Right atrium auricular region (tissue), 2 donors: ENCODE results near the gene GLT1D1. TPM values are rescaled to one million over a fixed set of nuclear protein-coding genes. Genes with fewer than 3 reads are reported as not detected.
A peak's percentile ranks its signal among the peaks of the same experiment; 100 is the strongest.
"Not testable (repeated sequence)": the region's sequence is repeated elsewhere in the genome, so short reads cannot be mapped to it uniquely, and the experiment has no call there.

Source experiments
- DNase-seq: peaks from one replicate; pipeline ENCODE4 v3.0.0-alpha.2; 2019; ENCODE audit warnings: low spot score
- H3K27ac ChIP-seq, 2 donors: fragments of 200-600 bp; sonication (generic); 1 replicate in 1 of 2; 2 replicates in 1 of 2; pipeline ENCODE4 v1.5.1; 2016 to 2019
- H3K27me3 ChIP-seq, 2 donors: fragments of 200-600 bp; sonication (generic); one replicate each; pipeline versions ENCODE4 v1.5.1 to v1.6.0; 2017 to 2019
- H3K36me3 ChIP-seq: fragments of 200-600 bp; sonication (generic); one replicate; pipeline ENCODE4 v1.5.1; 2016
- H3K4me1 ChIP-seq, 2 donors: fragments of 200-600 bp; sonication (generic); one replicate each; pipeline versions ENCODE4 v1.5.1 to v1.6.0; 2017 to 2019
- H3K4me3 ChIP-seq, 2 donors: fragments of 200-600 bp; sonication (generic); 1 replicate in 1 of 2; 2 replicates in 1 of 2; pipeline ENCODE4 v1.5.1; 2017 to 2019; ENCODE audit warnings: mild to moderate bottlenecking in 1 of 2, moderate library complexity in 1 of 2
- H3K9me3 ChIP-seq, 2 donors: fragments of 200-600 bp; sonication (generic); one replicate each; pipeline ENCODE4 v1.5.1; 2019
- total RNA-seq, 2 donors: library from RNA; depleted of rRNA; stranded (reverse); fragments of >200 nt; gene quantifications; one replicate each; pipeline ENCODE4 v1.1.0, GENCODE V29; 2016
- TF ChIP-seq, protein P1 (sequence below), 2 donors: fragments of 200-600 bp; sonication (generic); IDR thresholded peaks; one replicate each; pipeline ENCODE4 v1.5.1; 2019; ENCODE audit warnings: antibody characterized with exemption in 2 of 2

Gene GLT1D1
- total RNA-seq, 2 donors from 2014 or later, result 0.20 TPM; not detected in 1

DNA sequence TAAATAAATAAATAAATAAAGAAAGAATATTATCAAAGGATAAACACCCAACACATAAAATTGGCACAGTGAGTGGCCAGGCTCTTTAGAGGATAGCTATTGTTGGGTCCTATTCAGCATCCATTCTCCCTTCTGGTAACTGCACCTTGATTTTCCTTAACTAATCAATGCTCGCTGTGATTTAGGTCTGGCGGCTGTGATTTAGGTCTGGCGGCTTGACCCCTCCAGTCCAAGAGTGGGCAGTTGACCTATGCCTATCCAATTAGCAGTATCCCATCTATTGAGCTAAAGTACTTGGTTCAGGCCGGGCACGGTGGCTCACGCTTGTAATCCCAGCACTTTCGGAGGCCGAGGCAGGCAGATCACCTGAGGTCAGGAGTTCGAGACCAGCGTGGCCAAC is 19.9 kb upstream of the GLT1D1 start:
- H3K4me1 ChIP-seq, result no peaks in the 10 kb centered on the region
- TF ChIP-seq, protein P1, sequence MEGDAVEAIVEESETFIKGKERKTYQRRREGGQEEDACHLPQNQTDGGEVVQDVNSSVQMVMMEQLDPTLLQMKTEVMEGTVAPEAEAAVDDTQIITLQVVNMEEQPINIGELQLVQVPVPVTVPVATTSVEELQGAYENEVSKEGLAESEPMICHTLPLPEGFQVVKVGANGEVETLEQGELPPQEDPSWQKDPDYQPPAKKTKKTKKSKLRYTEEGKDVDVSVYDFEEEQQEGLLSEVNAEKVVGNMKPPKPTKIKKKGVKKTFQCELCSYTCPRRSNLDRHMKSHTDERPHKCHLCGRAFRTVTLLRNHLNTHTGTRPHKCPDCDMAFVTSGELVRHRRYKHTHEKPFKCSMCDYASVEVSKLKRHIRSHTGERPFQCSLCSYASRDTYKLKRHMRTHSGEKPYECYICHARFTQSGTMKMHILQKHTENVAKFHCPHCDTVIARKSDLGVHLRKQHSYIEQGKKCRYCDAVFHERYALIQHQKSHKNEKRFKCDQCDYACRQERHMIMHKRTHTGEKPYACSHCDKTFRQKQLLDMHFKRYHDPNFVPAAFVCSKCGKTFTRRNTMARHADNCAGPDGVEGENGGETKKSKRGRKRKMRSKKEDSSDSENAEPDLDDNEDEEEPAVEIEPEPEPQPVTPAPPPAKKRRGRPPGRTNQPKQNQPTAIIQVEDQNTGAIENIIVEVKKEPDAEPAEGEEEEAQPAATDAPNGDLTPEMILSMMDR (IDR thresholded peaks at IDR 0.05), result no peak
- no peaks in the 10 kb centered on the region for H3K9me3 ChIP-seq
- H3K4me3 ChIP-seq, result no peak overlapping the region
- no peaks in the 10 kb centered on the region for H3K27me3 ChIP-seq
- no peak overlapping the region for H3K27ac ChIP-seq
- no peak for DNase-seq
- no peaks in the 10 kb centered on the region for H3K36me3 ChIP-seq

DNA sequence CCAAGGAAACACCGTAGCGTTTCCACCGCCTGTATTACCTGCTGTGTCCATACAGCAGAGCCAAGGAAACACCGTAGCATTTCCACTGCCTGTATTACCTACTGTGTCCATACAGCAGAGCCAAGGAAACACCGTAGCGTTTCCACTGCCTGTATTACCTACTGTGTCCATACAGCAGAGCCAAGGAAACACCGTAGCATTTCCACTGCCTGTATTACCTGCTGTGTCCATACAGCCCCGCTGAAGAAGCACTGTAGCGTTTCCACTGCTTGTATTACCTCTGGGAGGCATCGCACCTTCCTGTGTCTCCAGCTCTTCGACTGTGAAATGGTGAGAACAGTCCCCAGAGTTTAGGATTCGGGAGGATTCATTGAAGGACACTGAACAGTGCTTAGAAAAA is 13.4 kb upstream of the GLT1D1 start:
- not testable (repeated sequence) for H3K27me3 ChIP-seq, H3K4me3 ChIP-seq, H3K9me3 ChIP-seq, DNase-seq, H3K27ac ChIP-seq, H3K4me1 ChIP-seq, H3K36me3 ChIP-seq

DNA sequence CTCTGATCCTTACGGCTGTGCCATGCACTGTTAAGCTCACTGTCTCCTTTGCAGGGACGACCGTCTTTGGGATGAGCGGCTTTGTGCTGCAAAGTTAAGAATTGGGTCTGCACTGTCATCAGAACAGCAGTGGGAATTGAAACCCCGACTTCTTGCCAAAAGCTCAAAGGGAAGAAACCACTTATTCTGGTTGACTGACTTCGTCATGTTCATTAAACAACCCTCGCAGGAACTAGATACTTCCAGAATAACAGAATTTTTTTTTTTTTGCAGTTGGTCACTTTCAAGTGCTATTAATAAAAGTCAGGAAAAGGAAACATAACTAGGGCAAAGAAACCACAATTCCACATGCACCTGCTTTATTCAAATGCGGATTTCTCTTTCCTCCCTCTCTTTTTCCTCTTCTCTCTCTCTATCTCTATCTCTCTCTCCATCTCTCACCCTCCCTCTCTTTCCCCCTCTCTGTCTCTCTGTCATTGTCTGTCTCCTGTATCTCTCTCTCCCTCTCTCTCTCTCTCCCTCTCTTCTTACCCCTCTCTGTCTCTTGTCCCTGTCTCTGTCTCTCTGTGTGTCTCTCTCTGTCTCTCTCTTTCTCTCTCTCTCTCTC is 12.3 kb upstream of the GLT1D1 start:
- TF ChIP-seq, protein P1 (IDR thresholded peaks at IDR 0.05), result no peak
- H3K36me3 ChIP-seq, result no peaks in the 10 kb centered on the region
- H3K27ac ChIP-seq, result no peak overlapping the region
- no peak for DNase-seq
- H3K4me1 ChIP-seq, result no peaks in the 10 kb centered on the region
- no peaks in the 10 kb centered on the region for H3K9me3 ChIP-seq
- no peak overlapping the region for H3K4me3 ChIP-seq
- no peaks in the 10 kb centered on the region for H3K27me3 ChIP-seq

DNA sequence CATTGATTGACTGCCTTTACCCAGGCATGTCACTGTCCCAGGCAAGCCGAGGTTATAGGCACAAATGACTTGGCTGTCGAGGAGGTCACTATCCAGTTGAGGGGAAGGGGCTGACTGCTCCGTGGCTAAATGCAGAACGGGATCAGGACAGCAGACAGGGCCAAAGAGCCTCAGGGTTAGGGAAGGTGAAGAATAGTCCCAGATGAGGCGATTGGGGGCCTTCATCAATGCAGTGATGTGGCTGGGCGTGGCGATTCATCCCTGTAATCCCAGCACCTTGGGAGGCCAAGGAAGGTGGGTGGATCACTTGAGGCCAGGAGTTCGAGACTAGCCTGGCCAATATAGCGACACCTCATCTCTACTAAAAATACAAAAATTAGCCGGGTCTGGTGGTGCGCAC is 10.7 kb upstream of the GLT1D1 start:
- H3K4me3 ChIP-seq, result no peak overlapping the region
- TF ChIP-seq, protein P1 (IDR thresholded peaks at IDR 0.05), result no peak
- H3K4me1 ChIP-seq, result no peaks in the 10 kb centered on the region
- no peaks in the 10 kb centered on the region for H3K9me3 ChIP-seq
- no peaks in the 10 kb centered on the region for H3K27me3 ChIP-seq
- H3K27ac ChIP-seq, result no peak overlapping the region
- no peak for DNase-seq
- H3K36me3 ChIP-seq, result no peaks in the 10 kb centered on the region

DNA sequence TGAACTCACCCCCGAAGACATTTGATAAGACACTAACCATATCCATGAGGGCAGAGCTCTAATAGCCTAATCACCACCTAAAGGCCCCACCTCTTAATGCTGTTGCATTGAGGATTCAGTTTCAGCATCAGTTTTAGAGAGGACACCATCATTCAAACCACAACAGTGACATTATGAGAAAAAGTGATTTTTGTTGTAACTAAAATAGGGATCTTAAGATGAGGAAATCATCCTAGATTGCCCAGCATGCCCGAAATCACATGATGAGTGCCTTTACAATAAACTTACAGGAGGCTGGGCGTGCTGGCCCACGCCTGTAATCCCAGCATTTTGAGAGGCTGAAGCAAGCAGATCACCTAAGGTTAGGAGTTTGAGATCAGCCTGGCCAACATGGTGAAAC is 9.7 kb upstream of the GLT1D1 start:
- no peak overlapping the region for H3K4me3 ChIP-seq
- no peak for DNase-seq
- no peaks in the 10 kb centered on the region for H3K9me3 ChIP-seq
- TF ChIP-seq, protein P1 (IDR thresholded peaks at IDR 0.05), result no peak
- no peaks in the 10 kb centered on the region for H3K4me1 ChIP-seq
- H3K27ac ChIP-seq, result no peak overlapping the region
- H3K36me3 ChIP-seq, result no peaks in the 10 kb centered on the region
- H3K27me3 ChIP-seq, result no peaks in the 10 kb centered on the region

DNA sequence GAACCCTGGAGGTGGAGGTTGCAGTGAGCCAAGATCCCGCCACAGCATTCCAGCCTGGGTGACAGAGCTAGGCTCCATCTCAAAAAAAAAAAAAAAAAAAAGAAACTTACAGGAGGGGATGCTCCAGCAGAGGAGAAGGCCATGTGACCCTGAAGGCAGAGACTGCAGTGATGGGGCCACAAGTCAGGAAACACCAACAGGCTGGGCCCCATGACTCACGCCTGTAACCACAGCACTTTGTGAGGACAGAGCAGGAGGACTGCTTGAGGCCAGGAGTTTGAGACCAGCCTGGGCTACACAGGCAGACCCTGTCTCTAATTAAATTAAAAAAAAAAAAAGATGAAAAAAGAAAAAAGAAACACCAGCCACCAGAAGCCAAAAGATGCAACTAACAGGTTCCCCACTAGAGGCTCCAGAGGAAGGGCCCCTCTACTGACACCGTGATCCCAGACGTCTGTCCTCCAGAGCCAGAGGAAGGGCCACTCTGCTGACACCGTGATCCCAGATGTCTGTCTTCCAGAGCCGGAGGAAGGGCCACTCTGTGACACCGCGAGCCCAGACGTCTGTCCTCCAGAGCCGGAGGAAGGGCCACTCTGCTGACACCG is 9.1 kb upstream of the GLT1D1 start:
- H3K36me3 ChIP-seq, result no peaks in the 10 kb centered on the region
- no peak overlapping the region for H3K4me3 ChIP-seq
- TF ChIP-seq, protein P1 (IDR thresholded peaks at IDR 0.05), result peak in 1 of 2 donors; percentile 17
- H3K27me3 ChIP-seq, result no peaks in the 10 kb centered on the region
- H3K9me3 ChIP-seq, result no peaks in the 10 kb centered on the region
- H3K4me1 ChIP-seq, result no peaks in the 10 kb centered on the region
- DNase-seq, result no peak
- no peak overlapping the region for H3K27ac ChIP-seq

DNA sequence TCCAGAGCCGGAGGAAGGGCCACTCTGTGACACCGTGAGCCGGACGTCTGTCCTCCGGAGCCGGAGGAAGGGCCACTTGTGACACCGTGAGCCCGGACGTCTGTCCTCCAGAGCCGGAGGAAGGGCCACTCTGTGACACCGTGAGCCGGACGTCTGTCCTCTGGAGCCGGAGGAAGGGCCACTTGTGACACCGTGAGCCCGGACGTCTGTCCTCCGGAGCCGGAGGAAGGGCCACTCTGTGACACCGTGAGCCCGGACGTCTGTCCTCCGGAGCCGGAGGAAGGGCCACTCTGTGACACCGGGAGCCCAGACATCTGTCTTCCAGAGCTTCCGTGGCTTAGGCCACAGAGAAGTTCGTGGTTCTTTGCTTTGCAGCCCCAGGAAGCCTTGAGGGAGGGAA is 6.6 kb upstream of the GLT1D1 start:
- DNase-seq, H3K36me3 ChIP-seq, H3K27ac ChIP-seq, H3K4me1 ChIP-seq, H3K9me3 ChIP-seq, H3K27me3 ChIP-seq, H3K4me3 ChIP-seq: not testable (repeated sequence)
